HG03565 (cell line): ENCODE measurements around the gene DYNLT2B.
"Not testable (repeated sequence)": the region's sequence is repeated elsewhere in the genome, so short reads cannot be mapped to it uniquely, and the experiment has no call there.

Experiments used
- ATAC-seq: cut with Tn5 transposase; IDR thresholded peaks from one replicate; pipeline ENCODE4 v1.9.1; 2021; ENCODE audit warnings: mild to moderate bottlenecking, moderate library complexity; ENCODE audit not compliant: unreplicated experiment

The DYNLT2B gene

DNA sequence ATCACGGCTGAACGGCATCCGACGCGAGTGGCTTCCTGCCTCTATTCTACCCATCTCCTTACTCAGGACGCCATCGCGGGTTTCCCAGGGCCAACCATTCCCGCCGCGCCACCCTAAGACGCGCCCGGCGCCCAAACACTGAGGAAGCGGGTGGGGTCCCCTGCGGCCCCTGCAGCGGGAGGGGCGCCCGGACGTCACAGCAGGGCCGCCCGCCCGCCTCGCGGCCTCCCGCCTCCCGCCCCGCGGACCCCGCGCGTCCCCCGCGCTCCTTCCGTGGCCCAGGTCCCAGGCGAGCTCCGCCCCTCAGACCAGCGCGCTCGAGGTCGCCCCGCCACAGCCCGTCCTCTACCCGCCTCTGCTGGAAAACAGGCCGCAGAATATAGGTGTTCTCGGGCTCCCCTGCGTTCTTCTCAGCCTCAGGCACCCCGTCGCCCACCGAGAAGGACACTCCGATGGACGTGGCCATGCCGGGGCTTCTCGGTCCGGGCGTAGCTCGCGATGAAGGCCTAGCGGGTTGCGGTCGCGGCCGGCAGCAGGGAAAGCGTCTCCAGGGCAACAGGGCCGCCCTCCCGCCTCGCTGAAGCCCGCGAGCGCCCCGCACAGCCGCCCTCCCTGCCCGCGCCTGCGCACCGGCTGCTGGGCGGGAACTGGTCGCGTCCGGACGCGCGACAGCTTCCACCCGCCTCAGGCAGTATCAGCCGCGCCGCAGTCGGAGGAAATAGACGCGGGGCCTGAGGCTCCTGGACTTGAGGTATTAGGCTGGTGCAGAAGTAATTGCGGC is at the start of gene DYNLT2B:
Gene DYNLT2B, minus strand, starts transcription at position 554 of the 781 bp plus-strand sequence. Its CDS starts 88 bp downstream, at position 466.
- peak; percentile 79 for ATAC-seq

DNA sequence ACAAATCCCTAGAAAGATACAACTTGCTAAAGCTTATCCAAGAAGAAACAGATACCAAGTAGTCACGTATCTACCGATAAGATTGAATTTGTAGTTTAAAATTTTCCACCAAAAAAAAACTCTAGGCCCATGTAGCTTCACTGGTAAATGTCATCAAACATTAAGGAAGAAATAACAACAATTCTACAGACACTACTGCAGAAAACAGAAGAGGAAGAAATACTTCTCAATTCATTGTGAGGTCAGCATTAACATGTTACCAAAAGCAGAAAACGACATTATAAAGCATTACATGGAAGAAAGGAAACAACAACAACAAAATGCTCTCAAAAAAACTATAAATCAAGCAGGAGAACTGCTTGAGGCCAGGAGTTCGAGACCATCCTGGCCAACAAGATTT is 47.7 kb upstream of the DYNLT2B start:
- ATAC-seq = no peak

- ATAC-seq = no peak
Measured at GRCh38 chr3:196360586-196360985, 42.5 kb upstream of the DYNLT2B start.

GRCh38 chr3:196358540-196358939 is 40.5 kb upstream of the DYNLT2B start:
- ATAC-seq = not testable (repeated sequence)

- ATAC-seq = no peak
Measured at GRCh38 chr3:196357905-196358304, 39.9 kb upstream of the DYNLT2B start.

- no peak for ATAC-seq
Measured at GRCh38 chr3:196356556-196356955, 38.5 kb upstream of the DYNLT2B start.

- no peak for ATAC-seq
Measured at GRCh38 chr3:196355668-196356067, 37.6 kb upstream of the DYNLT2B start.

DNA sequence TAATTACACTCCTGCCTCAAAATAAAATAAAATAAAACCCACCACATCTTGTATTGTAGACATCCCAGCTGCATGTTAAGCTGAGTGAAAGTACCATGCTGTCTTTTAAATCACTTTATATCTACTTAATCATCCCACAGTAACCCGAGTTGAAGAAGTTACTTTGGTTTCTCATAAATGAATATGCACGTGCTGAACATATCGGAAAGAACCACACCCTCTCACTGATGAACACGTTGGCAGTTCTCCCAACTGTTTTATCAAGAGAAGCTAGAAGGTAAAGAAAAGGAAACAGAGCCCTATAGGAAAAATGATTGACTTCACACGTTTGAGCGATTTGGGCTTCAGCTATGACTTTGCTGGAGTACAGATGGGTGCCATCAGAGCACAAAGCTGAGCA is 36.1 kb upstream of the DYNLT2B start:
- ATAC-seq = no peak

- no peak for ATAC-seq
Measured at GRCh38 chr3:196351541-196351940, 33.5 kb upstream of the DYNLT2B start.

- no peak for ATAC-seq
Measured at GRCh38 chr3:196350067-196350466, 32.0 kb upstream of the DYNLT2B start.

DNA sequence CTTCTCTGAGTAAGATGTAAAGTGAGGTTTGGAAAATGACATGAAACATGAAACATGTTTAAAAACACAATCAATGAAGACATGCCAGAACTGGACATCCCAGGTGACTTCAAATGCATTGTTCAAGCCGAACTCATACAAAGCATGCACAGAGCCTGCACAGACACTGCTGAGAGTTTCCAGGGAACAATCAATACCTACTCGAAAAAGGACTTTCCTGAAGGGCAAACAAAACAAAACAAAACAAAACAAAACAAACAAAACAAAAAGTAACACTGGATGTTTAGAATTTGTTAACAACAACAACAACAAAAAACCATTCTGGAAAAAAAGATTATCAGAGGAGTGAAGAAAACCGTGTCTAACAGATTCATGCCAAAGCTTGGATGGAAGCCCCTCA is 30.7 kb upstream of the DYNLT2B start:
- ATAC-seq = no peak

GRCh38 chr3:196344663-196345062 is 26.6 kb upstream of the DYNLT2B start:
- no peak for ATAC-seq

GRCh38 chr3:196343917-196344316 is 25.9 kb upstream of the DYNLT2B start:
- not testable (repeated sequence) for ATAC-seq

GRCh38 chr3:196341137-196341536 is 23.1 kb upstream of the DYNLT2B start:
- no peak for ATAC-seq

- ATAC-seq = no peak
Measured at GRCh38 chr3:196340466-196340865, 22.4 kb upstream of the DYNLT2B start.

DNA sequence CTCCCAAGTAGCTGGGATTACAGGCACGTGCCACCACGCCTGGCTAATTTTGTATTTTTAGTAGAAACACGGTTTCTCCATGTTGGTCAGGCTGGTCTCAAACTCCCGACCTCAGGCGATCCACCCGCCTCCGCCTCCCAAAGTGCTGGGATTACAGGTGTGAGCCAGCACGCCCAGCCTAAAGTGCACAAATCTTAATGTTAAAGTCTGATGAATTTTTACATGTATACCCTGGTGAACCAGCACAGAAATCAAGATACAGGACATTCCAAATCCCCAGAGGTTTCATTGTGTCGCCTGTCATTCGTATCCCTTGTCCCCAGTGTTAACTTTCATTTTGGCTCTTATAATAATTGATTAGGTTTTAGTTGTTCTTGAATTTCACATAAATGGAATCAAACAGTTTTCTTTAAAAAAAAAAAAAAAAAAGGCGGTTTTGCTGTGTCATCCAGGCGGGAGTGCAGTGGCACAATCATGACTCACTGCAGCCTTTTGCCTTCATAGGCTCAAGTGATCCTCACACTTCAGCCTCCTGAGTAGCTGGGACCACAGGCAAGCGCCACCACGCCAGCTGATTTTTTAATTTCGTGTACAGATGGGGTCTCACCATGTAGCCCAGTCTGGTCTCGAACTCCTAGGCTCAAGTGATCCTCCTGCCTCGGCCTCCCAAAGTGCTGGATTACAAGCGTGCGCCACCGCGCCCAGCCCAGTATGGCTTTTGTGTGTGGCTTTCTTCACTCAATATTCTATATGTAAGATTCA is 21.6 kb upstream of the DYNLT2B start:
- no peak for ATAC-seq

DNA sequence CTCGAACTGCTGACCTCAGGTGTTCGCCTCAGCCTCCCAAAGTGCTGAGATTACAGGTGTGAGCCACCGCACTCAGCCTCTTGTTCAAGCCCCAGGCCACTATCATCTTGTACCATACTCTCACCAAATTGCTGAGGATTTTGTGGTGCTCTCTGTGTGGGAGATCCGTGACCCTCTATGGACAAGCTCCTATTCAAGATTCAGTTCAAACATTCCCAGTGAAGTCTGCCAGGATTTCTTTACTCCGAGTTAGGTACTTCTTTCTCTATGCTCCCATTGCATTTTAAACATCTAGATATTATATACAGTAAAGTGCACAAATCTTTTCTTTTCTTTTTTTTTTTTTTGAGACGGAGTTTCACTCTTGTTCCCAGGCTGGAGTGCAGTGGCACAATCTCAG is 21.0 kb upstream of the DYNLT2B start:
- no peak for ATAC-seq

DNA sequence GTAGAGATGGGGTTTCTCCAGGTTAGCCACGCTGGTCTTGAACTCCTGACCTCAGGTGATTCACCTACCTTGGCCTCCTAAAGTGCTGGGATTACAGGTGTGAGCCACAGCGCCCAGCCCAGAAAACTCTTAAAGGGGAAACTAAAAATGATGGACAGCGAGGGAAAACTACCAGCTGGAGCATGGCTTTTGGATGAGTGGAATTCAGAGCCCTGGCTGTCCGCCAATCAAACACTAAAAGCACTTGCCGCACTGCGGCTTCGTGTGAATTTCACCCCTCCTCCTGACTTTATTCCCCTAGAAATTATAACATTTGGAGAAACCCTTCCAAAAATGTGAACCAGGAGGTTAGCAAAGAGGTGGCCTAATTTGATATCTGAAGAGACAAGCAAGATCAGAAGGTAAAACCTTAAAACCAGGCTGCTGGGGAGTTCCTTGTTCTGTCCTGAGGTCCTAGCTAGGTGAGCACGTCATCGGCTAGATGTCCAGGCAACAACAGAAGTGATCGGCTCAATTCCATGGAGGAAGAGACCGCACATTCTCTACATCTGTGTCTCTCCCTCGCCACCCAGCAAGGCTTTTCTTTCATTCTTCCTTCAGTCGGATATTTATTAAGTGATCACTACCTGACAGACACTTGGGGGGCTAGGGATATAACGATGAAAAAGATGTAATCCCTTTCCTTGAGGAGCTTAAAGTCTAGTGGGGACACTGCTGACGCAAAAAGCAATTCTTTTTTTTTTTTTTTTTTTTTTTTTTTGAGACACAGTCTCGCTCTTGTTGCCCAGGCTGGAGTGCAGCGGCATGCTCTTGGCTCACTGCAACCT is 18.5 kb upstream of the DYNLT2B start:
- no peak for ATAC-seq

DNA sequence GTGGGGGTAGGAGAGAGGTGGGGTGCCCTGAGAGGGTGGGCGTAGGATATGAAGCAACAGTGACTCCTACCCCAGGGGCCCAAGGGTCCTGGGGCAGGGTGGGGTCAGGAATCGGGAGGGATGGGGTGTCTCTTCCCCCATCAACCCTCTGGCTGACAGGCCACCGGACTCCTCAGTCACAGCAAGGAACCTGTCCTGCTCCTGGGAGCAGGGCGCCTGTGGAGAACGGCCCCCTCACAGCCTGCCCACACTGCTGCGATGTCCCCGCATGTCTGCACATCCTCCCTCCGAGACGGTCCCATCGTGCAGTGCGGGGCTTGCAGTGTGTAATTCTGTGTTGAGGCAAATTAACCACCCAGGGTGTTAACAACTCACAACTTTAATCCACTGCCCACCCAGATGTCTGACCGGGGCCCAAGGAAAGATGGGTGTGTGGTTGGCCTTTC is 17.5 kb upstream of the DYNLT2B start:
- ATAC-seq = no peak

- no peak for ATAC-seq
Measured at GRCh38 chr3:196334982-196335381, 16.9 kb upstream of the DYNLT2B start.

- ATAC-seq = no peak
Measured at GRCh38 chr3:196332168-196332567, 14.1 kb upstream of the DYNLT2B start.
